Activated CD4-positive, CD25-positive, alpha-beta regulatory T cell (primary cell): ENCODE results near the gene FBXO3.
"Not testable (repeated sequence)": the region's sequence is repeated elsewhere in the genome, so short reads cannot be mapped to it uniquely, and the experiment has no call there.

Source experiments
- DNase-seq, 4 experiments: peaks; one replicate each; lab custom pipeline; 2025; lab: John Stamatoyannopoulos, UW

FBXO3 gene

GRCh38 chr11:33773987-33774735 is at the start of gene FBXO3:
Gene FBXO3 (minus strand): TSS chr11:33774520. CDS start chr11:33774497, 23 bp downstream.
- peak; percentile 66 to 84 (median 72) for DNase-seq

DNA sequence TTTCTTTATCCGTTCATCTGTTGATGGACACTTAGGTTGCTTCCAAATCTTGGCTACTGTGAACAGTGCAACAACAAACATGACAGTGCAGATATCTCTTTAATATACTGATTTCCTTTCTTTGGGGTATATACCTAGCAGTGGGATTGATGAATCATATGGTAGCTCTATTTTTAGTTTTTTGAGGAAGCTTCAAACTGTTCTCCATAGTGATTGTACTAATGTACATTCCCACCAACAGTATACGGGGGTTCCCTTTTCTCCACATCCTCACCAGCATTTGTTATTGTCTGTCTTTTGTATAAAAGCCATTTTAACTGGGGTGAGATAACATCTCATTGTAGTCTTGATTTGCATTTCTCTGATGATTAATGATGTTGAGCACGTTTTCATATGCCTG is 48.7 kb upstream of the FBXO3 start:
- DNase-seq = not testable (repeated sequence)

DNA sequence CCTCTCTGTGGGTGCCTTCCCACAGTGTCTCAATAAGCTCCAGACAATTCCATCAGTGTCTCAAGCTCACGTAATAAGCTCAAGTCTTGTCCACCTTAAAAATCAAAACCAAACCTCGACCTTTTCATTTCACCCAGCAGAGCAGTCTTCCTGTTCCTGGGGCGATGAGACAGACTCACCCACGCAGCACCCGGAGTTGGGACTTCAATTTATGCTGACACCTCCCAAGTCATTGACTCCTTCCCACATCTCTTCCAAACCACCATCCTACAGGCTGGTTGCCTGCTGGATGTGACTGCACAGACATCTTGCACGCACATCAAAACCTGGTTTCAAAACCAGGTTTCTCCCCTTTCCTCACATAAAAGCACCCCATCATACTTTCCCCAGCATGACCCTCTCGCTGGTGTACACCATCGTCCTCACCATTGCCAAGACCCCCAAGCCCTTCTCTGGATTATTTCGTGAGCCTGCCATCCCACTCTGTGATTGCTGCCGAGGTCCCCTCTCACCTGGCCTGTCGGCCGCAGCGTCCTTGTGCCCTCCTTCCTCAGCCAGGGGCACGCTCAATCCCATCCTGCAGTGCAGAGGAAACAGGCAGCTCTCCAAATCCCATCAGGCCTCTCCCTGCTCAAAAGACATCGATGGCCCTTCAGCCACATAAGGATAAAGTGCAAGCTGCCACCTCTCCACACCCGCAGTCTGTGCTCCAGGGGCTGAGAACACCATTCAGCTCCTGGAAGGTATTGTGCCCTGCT is 45.1 kb upstream of the FBXO3 start:
- no peak for DNase-seq

- DNase-seq = peak; percentile 60 to 90 (median 76)
Measured at GRCh38 chr11:33808228-33808828, 34.0 kb upstream of the FBXO3 start.

- no peak for DNase-seq
Measured at GRCh38 chr11:33804471-33804870, 30.2 kb upstream of the FBXO3 start.

GRCh38 chr11:33802194-33802950 is 28.1 kb upstream of the FBXO3 start:
- DNase-seq = no peak

DNA sequence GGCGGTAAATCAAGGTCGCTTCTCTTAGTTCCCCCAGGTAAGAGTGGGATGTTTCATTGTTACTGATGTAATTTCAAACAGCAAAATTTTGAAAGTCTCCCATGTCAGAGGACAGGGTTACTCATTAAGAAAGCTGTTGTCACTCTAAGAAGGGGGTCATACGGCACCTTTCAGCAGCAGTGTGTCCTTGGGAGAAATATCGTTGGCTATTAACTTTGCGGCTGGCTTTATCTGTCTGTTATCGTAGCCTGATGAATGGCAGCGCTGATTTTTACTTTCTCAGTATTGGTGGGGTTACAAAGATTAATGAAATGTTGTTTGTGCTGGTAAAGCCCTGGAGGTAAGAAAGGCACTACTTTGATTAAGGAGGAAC is 27.5 kb upstream of the FBXO3 start:
- DNase-seq = no peak

GRCh38 chr11:33797879-33798278 is 23.6 kb upstream of the FBXO3 start:
- DNase-seq = no peak

GRCh38 chr11:33790040-33790439 is 15.7 kb upstream of the FBXO3 start:
- no peak for DNase-seq

GRCh38 chr11:33788095-33788494 is 13.8 kb upstream of the FBXO3 start:
- not testable (repeated sequence) for DNase-seq

DNA sequence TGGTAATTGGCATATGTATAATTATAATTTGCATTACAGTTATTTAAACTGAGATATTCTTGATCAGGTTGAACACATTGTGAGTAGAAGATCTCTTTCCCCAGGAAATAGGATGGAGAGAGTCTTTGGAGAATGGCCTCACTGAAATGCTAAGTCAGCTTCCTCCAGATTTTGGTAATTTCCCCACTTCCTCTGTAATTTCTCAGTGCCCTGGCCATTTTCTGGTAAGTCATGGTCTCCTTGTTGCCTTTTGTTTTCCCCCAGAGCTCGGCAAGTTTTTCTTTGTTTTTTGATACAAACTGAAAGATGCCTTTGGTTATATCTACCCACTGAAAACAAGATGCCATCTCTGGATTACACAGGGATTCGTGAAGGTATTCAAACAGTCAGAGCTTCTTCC is 12.8 kb upstream of the FBXO3 start:
- no peak for DNase-seq

- DNase-seq = no peak
Measured at GRCh38 chr11:33785609-33786008, 11.3 kb upstream of the FBXO3 start.

DNA sequence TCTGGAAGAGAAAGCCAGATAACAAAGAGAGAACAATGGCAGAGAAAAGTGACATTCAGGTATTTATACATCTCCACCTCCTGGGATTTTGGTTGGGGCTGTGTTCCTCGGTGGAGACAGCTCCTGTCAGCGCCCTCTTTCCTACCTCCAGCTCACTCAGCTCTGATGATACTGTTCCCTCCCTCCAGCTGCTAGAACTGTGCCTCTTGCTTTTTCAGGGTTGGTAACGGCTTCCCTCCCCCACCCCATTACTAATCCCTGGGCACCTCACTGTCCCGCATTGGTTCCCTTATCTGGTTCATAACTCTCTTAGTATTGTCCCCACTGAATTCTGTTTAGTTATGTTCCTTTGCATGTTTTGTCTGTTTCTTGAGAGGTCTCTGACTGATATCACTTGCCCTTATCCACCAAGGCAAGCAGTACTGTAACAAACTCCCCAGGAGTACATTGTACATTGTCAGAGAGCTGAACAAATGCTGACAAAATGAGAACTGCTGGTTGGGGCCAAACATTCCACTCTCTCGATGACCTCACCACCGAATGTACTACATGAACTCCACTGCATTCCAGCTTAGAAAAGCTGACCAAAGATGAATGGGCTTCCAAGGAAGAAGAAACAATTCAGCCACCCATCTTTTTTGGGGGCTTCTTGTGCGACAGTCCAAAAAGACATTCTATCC is 5.7 kb upstream of the FBXO3 start:
- DNase-seq = no peak

DNA sequence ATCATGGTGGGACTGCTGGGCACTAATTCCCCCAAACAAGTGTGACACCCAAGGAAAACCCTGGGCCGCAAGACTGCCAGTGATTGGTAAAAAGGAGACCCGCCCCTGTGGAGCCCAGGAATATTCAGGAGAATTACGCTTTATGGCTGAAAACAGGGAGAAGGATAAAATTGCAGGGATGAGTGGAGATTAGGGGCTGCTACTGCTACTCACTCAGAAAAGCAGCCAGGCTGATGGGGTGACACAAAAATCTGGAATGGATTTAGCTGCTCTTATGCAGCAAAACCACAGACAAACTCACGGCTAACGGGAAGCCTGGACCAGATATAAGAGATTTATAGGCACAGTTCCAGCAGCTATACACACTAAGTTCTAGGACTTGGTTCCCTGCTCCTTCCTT is 4.4 kb upstream of the FBXO3 start:
- DNase-seq = no peak

DNA sequence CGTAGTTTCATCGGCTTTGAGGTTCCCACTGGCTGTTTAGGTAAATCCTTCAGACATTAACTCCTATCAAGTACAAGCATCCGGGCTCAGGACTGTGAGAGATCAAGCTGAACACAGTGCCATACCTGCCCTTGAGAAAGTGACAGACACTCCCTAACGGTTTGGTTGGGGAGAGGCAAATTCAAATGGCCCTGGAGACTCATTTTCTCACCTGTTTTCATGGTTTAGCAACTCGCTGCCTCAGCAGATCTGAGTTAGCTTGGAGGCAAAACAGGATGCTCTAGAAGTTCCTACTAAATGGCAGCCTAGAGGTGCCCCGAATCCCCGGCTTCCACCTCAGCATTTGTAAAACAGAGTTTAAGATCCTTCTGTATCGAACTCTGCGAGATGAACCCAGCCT is 3.6 kb upstream of the FBXO3 start:
- no peak for DNase-seq

GRCh38 chr11:33775832-33776470 is 1.6 kb upstream of the FBXO3 start:
- DNase-seq = no peak

DNA sequence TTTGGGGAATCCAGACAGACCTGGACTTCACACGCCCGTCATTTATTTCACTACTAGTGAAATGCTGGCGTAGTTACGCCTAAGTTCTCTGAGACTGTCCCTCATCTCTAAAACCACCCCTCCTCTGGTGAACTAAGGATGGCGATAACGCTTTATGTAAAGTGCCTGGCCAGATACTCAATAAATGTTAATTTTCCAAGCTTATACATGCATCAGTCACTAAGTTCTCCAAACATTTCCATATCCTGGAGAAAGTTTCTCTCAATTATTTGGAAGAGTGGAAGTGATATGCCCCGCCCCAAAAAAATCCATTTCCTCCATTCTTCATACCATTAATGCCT is 1.1 kb upstream of the FBXO3 start:
- no peak for DNase-seq

DNA sequence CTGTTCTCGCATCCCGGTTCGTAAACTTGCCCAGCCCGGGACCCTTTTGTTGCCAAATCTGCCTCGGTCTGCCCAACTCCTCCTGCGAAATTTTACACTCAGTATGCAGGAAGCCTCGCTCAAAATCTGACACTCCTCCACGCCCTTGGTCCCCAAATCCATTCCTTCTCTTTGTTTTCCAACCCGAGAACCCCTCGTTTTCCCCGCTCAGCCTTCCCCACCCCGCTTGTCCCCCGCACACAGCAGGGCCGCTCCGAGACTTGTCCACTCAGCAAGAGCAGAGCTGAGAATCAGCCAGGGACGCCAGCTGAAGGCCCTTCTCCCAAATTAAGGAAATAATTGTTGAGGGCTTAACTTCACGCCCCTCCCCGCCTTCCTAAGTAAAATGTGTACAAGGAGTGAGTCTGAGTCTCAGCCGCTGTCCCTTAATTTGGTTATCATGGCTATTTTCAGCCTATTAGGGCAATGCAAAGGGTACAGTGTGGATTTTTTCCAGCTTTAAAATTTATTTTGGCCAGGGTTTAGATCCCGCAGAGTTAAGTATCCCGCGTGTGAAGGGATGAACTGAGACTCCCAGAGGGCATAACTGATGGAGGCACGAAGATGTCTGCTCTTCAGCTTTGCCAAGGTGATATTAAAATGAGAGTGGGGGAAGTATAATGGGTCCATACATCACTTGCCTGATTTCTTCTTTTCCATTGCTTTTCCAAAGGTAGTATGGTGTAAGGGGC is 581 bp upstream of the FBXO3 start:
- DNase-seq = no peak

DNA sequence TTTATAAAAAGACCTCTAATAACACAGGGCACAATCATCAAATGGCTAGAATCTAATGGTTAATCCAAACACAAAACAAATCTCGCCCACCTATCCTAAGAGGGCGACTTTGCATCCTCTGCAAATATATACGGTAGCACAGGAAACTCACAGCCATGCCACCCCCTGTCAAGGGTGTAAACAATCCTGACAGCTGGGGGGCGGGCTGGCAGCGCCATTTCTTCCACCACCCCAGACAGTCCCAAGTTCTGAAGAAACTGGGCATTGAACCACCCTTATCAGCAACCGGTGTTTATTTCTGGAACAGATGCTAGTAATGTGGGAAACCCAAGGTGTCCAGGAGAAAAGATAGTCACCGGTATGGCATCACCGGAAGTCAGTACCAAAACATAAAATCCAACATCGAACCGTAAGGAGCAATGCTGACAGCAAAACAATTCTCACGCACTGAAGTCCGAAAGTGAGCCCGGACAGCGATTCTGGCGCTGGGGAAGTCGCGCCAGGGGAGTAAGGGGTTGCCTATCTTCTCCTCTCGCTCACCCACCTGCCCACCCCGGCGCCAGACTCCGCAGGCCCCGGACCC is 825 bp downstream of the FBXO3 start:
- DNase-seq = peak in 1 of 4 experiments; percentile 3

DNA sequence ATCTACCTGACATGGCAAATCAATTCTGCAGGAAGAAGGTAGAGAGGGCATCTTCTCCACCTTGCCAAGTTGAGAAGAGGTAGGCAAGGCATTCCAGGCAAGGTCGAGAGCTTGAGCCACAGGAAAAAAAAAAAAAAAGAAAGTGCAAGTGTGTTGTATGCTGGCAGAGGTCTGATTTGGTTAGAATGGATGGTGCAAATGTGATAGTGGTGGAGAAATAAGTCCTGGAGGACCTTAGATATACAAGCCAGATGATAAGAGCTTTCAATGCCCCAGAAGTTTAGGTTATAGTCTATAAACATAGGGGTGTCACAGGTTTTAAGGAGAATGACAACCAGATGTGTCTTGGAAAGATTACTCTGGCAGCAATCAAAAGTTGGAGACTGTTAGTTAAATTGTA is 1.4 kb downstream of the FBXO3 start:
- no peak for DNase-seq
